Activated CD4-positive, alpha-beta T cell treated with anti-CD3 and anti-CD28 coated beads, Interleukin-2, amount 10 ng/mL, durations not matched to agents 24 days and 14 days (primary cell): Measurements from ENCODE around the gene PAQR5. TPM values are rescaled to one million over a fixed set of nuclear protein-coding genes. Genes with fewer than 3 reads are reported as not detected.

Experiments used
- DNase-seq: peaks from one replicate; pipeline ENCODE4 v3.0.0; 2022
- H3K27ac Mint-ChIP-seq: one replicate; pipeline ENCODE4 v1.8.0; 2022; ENCODE audit warnings: mild to moderate bottlenecking, mixed read lengths
- H3K27me3 Mint-ChIP-seq: one replicate; pipeline ENCODE4 v1.8.0; 2022; ENCODE audit warnings: mixed read lengths
- H3K36me3 Mint-ChIP-seq: one replicate; pipeline ENCODE4 v1.8.0; 2022; ENCODE audit warnings: low read depth, mild to moderate bottlenecking, mixed read lengths
- H3K4me1 Mint-ChIP-seq: one replicate; pipeline ENCODE4 v1.8.0; 2021; ENCODE audit warnings: mixed read lengths
- H3K4me3 Mint-ChIP-seq: one replicate; pipeline ENCODE4 v1.8.0; 2022; ENCODE audit warnings: mild to moderate bottlenecking, moderate library complexity, mixed read lengths
- H3K9me3 Mint-ChIP-seq: one replicate; pipeline ENCODE4 v1.8.0; 2021; ENCODE audit warnings: mixed read lengths
- intact Hi-C: fragments of 100-400 bp; cut with micrococcal nuclease; formaldehyde crosslinking; loops from one replicate; pipeline ENCODE4 v1.15.1; 2023
- total RNA-seq: library from RNA; stranded (reverse); gene quantifications from 2 replicates; pipeline ENCODE4 v1.2.3, GENCODE V29; 2022

PAQR5 gene
- total RNA-seq, 1 donor from 2014 or later: not detected

DNA sequence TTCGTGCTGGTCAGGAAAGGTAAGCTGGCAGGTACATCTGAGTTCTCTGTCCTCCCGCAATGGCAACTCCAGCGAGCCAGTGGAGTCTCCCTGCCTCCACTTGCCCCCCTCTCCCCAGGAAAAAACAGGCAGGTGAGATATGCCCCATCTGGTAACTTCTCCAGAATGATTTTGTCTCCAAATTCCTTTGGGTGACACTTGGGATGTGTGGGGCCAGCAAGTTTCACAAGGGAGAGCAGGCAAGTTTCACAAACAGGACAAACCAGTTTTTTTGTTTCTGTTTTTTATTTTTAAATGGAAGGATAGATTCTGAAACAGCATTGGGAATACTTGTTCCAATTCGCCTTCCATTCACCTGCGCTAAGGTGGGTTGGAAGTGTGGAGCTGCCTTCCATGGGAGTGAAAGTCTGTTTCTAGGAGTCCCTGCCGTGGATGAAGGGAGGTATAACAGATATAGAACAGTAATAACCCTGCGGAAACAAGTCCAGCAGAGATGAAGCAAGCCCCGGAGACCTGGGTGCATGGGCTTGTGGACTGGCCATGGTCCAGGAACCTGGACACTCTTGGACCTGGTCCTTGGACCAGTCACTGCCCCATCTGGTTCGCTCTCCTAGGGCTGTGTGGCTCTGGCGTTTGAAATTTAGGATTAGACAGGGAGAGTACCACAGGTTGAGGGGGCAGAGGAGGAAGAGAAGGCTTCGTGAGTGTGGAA is 92.5 kb downstream of the PAQR5 start:
- no peaks in the 10 kb centered on the region for H3K9me3 Mint-ChIP-seq

DNA sequence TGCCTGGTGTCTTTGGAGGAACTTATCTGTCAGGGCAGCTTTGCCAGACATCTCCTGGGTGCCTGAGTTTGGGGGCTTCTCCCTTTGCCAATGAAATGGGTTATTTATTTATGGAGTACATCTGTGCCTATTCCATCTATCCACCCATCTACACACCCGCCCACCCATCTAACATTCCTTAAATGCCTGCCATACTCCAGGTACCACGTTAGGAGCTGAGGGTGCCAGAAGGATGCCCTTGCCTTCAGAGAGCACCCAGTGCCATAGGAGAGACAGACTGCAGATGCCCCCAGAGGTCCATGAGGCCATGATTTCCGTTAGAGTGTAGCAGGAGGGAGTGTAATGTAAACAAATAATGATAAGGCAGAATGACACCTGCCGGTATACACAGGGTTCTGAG is 93.6 kb downstream of the PAQR5 start:
- Mint-ChIP-seq H3K9me3 (no peaks in the 10 kb centered on the region), H3K4me3 (no peak overlapping the region), H3K4me1 (peaks cover 6% of the 10 kb centered on the region), H3K36me3 (no peaks in the 10 kb centered on the region), H3K27me3 (peaks cover 12% of the 10 kb centered on the region), H3K27ac (no peak overlapping the region)
- no peak for DNase-seq
- intact Hi-C loops: no loop called here

More for the DNA sequence above, 92.5 kb downstream of the PAQR5 start:
- no peak overlapping the region for H3K27ac Mint-ChIP-seq
- intact Hi-C loops: no loop called here
- no peak overlapping the region for H3K4me3 Mint-ChIP-seq
- no peak for DNase-seq
- peaks cover 6% of the 10 kb centered on the region for H3K4me1 Mint-ChIP-seq
- no peaks in the 10 kb centered on the region for H3K36me3 Mint-ChIP-seq
- peaks cover 12% of the 10 kb centered on the region for H3K27me3 Mint-ChIP-seq

DNA sequence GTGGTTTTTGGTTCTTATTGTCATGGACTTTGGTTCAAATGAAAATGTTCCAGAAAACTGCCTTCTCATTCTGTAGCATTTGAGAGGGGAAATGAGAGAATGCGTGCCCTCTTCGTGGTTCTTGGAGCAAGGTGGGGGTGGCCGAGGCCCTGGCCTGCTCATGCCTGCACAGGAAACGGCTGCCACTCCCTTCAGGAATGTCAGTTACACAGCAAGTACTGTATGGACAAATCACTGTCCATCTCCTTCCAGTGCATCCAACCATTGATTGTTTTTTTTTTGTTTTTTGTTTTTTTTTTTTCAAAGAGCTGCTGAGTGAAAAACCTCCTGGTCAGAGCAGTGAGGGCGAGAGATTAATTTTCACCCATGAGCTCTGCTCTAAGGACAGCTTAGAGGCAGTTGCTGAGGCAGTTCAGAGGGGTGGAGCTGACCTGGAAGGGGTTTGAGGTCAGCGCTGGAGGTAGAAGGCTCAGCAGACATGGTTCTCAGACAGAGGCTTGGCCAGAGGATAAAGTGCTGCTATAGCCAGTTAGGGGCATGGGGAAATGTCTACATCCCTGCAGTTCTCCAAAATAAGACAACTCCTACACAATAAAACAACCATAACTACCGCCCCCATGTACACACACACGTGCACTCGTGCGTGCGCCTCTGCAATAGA is 95.2 kb downstream of the PAQR5 start:
- Mint-ChIP-seq H3K36me3 (no peaks in the 10 kb centered on the region), H3K27me3 (peaks cover 10% of the 10 kb centered on the region), H3K9me3 (no peaks in the 10 kb centered on the region), H3K27ac (no peak overlapping the region), H3K4me3 (no peak overlapping the region), H3K4me1 (peaks cover 9% of the 10 kb centered on the region)
- intact Hi-C loops: loop anchor here (1.0 kb wide), 1 partner anchor 335 kb away; no protein-coding TSS in a partner anchor
- no peak for DNase-seq

DNA sequence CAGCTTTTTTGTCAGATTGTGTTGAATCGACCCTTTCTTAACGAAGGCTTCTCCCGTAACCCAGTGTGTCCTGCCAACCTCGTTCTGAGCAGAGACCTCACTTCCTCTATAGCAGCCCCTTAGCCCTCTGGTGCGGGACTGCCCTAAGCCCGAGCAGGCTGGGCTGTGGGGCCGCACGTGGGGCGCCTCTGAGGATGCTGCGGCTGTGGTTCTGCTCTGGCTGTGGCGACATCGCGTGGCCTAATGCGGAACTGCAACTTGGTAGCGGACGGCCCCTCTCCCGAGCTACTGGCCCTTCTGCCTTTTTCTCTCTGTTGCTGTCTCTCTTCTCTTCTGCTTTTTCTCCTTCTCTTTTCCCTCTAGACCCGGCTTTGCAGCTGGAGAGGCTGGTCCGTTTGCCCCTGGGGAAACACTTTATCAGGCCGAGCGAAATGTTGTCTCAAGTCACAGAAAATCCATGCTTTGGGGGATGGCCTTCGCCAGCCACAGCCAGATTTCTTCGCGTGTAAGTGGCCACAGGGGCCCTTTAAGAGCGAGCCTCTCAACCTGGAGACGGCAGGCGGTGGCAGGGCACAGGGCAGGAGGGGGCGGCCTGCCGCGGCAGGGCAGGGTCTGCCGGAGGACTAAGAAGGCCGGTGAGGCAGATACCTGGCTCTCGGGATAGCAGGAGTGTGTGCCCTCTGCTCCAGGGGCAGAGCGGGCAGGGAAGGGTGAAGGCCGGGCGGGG is 96.0 kb downstream of the PAQR5 start:
- peaks cover 9% of the 10 kb centered on the region for H3K4me1 Mint-ChIP-seq
- peak overlapping the region; percentile 31 for H3K4me3 Mint-ChIP-seq
- no peaks in the 10 kb centered on the region for H3K9me3 Mint-ChIP-seq
- intact Hi-C loops: loop anchor here (1.0 kb wide), 1 partner anchor 335 kb away; no protein-coding TSS in a partner anchor
- DNase-seq: peak; percentile 95
- no peaks in the 10 kb centered on the region for H3K36me3 Mint-ChIP-seq
- peaks cover 10% of the 10 kb centered on the region for H3K27me3 Mint-ChIP-seq
- H3K27ac Mint-ChIP-seq: no peak overlapping the region

DNA sequence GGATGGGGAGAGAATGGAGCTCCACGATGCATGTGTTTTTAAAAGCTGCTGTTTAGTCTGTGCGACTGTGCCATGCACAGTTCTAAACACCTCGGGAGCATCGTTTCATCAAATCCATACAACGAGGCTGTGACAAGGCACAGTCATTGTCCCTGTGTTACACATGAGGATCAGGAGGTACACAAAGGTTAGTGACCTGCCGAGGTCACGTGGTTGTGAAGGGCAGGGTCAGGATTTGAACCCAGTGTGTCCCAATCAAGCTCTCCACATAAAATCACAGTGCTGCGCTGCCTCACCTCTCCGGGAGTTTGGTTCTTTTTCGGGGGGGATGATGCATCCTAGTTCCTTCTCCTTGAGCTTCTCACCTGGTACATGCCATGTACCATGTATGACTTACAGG is 96.7 kb downstream of the PAQR5 start:
- intact Hi-C loops: no loop called here
- no peaks in the 10 kb centered on the region for H3K9me3 Mint-ChIP-seq
- no peak overlapping the region for H3K4me3 Mint-ChIP-seq
- peaks cover 10% of the 10 kb centered on the region for H3K27me3 Mint-ChIP-seq
- H3K27ac Mint-ChIP-seq: no peak overlapping the region
- no peak for DNase-seq
- H3K4me1 Mint-ChIP-seq: peaks cover 9% of the 10 kb centered on the region
- no peaks in the 10 kb centered on the region for H3K36me3 Mint-ChIP-seq

DNA sequence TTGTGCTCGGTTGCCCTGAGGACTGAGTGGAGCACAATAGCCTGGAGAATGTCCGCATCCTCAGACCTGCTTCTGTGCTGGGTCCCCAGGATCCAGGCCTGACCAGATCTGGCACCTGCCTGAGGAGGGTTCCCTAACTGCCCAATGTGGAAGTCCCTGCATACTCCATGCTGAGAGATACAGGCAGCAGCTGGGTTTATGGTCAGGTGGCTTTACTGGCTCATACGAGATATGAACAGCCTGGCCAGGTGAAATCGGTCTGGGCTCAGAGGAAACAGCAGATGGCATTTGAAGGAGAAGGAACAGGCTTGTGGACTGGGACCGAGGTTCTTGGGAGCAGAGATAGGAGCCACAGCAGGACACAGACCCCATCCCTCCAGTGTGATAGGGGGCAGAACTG is 97.3 kb downstream of the PAQR5 start:
- Mint-ChIP-seq H3K9me3 (no peaks in the 10 kb centered on the region), H3K27ac (no peak overlapping the region), H3K4me3 (no peak overlapping the region), H3K36me3 (no peaks in the 10 kb centered on the region), H3K27me3 (peaks cover 10% of the 10 kb centered on the region), H3K4me1 (peaks cover 11% of the 10 kb centered on the region)
- intact Hi-C loops: no loop called here
- no peak for DNase-seq

DNA sequence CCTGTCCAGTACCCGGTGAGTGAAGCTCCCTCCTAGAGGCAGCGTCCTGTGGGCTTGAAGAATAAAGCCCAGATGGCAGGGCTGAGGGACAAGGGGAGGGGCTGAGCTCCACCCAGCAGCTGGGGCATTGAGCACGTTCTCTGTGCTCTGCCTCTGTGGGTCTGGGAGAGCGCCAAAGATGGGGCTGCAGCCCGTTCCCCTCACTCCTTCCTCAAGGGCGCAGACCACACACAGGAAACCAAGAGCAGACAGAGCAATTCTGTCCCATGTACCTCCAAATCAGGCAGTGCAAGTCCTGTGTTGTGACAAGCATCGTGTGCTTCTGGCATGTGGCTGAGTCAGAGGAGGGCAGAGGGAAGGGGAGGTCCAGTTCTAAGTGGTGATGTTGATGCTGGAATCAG is 99.8 kb downstream of the PAQR5 start:
- no peak overlapping the region for H3K4me3 Mint-ChIP-seq
- H3K36me3 Mint-ChIP-seq: no peaks in the 10 kb centered on the region
- H3K9me3 Mint-ChIP-seq: no peaks in the 10 kb centered on the region
- peaks cover 8% of the 10 kb centered on the region for H3K27me3 Mint-ChIP-seq
- H3K27ac Mint-ChIP-seq: no peak overlapping the region
- peaks cover 11% of the 10 kb centered on the region for H3K4me1 Mint-ChIP-seq
- no peak for DNase-seq
- intact Hi-C loops: no loop called here

DNA sequence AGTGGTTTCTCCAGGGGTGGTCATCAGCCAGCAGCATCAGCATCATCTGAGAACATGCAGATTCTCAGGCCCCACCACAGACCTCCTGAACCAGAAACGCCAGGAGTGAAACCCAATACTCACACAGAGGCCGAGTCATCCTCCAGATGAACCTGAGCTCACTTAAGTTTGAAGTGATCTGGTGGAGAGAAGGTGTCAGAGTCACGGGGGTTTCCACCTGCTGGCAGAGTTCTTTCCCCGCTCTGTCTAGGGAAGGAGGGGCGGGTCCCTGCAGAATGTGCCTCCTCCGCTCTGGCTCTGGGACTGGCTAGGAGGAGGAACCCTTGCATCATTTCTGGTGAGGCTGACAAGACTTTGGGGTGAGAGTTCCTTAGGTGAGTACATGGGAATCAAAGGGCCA is 102.1 kb downstream of the PAQR5 start:
- no peak for DNase-seq
- no peak overlapping the region for H3K4me3 Mint-ChIP-seq
- no peaks in the 10 kb centered on the region for H3K9me3 Mint-ChIP-seq
- H3K4me1 Mint-ChIP-seq: peaks cover 5% of the 10 kb centered on the region
- intact Hi-C loops: no loop called here
- no peaks in the 10 kb centered on the region for H3K36me3 Mint-ChIP-seq
- no peak overlapping the region for H3K27ac Mint-ChIP-seq
- H3K27me3 Mint-ChIP-seq: peaks cover 12% of the 10 kb centered on the region

DNA sequence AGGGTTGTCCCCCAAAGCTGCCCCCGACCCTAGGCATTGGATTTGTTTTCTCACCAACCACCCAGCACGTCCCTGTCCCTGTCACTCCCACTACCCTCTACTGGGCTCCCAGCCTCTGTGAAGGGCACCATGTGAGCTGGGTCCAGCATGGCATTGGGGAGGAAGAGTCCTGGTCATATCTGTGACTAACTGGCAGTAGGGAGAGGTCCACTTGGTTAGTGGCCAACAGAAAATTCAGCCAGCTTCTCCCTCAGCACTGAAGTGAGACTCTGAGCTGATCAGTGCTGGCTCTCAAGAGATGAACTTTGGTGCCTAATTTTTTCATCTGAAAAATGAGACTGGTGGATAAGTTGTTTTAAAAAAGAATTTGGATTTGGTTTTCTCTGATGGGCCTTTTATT is 104.1 kb downstream of the PAQR5 start:
- Mint-ChIP-seq H3K4me1 (peaks cover 5% of the 10 kb centered on the region), H3K36me3 (no peaks in the 10 kb centered on the region), H3K4me3 (no peak overlapping the region), H3K27ac (no peak overlapping the region), H3K27me3 (peaks cover 18% of the 10 kb centered on the region), H3K9me3 (no peaks in the 10 kb centered on the region)
- intact Hi-C loops: no loop called here
- no peak for DNase-seq

DNA sequence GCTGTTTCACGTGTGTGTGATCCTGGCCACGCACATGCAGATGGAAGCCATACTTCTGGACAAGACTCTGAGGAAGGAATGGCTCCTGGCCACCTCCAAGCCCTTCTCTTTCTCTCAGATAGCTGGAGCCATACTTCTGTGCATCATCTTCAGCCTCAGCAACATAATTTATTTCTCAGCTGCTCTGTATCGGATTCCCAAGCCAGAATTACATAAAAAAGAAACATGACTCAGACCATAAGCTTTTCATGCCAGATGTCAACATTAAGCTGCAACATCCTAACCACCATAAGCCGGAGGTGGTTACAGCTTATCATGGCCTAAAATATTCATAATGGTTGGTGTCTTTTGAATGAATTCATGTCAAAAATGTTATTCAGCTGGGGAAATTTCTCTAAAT is 104.9 kb downstream of the PAQR5 start:
- intact Hi-C loops: no loop called here
- Mint-ChIP-seq H3K36me3 (no peaks in the 10 kb centered on the region), H3K4me1 (peaks cover 3% of the 10 kb centered on the region), H3K27ac (no peak overlapping the region), H3K4me3 (no peak overlapping the region), H3K27me3 (peaks cover 18% of the 10 kb centered on the region), H3K9me3 (no peaks in the 10 kb centered on the region)
- DNase-seq: no peak

DNA sequence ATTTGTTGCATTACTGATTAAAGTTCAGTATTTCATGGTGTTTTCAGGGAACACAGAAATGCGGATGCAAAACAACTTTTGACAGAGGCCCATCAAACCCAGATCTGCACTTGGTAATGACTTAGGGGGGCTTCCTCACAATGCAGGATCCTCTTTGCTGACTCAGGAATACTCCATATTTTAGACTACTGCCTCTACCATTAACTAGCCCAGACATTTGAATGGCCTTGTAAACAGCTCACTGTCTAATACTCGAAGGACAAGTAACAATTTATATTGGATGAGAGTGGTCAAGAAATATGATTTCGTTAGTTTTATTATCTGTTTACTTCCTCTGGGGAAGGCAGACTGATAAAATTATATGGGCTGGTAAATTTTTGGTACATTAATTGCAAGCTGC is 106.4 kb downstream of the PAQR5 start:
- Mint-ChIP-seq H3K27me3 (peaks cover 18% of the 10 kb centered on the region), H3K27ac (no peak overlapping the region), H3K36me3 (no peaks in the 10 kb centered on the region), H3K9me3 (no peaks in the 10 kb centered on the region), H3K4me1 (peaks cover 2% of the 10 kb centered on the region), H3K4me3 (no peak overlapping the region)
- intact Hi-C loops: no loop called here
- no peak for DNase-seq

DNA sequence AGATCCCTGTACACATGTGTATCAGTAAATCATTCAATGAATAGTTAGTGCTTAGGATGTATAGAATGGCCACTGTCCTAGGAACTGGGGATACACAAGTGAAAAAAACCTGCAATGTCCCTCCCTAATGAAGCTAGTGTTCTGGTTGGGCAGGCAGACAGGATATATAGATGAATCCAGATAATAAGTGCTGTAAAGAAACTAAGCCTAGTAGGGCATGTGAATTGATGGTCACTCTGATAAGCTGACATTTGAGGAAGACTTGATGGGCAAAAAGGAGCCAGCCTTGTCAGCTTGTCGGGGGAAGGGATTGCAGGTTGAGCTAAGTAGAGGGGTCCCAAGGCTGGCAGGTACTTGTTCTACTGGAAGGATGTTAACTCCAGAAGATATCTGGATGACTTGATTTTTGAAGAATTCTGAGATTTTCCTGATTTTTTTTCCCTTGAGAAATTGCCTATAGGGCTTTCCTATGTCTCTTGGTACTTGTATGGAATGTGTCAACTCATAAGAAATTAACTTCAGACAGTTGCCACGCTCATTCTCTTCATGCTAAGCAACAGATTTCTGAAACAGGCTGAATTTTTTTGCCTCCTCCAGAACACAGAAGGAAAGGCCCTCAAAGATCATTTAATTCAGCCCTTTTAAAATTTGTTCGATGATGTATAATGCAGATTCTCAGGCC is 109.1 kb downstream of the PAQR5 start:
- DNase-seq: no peak
- H3K27ac Mint-ChIP-seq: no peak overlapping the region
- no peak overlapping the region for H3K4me3 Mint-ChIP-seq
- intact Hi-C loops: no loop called here
- no peaks in the 10 kb centered on the region for H3K36me3 Mint-ChIP-seq
- H3K4me1 Mint-ChIP-seq: peaks cover under 1% of the 10 kb centered on the region
- H3K27me3 Mint-ChIP-seq: peaks cover 18% of the 10 kb centered on the region
- H3K9me3 Mint-ChIP-seq: no peaks in the 10 kb centered on the region

DNA sequence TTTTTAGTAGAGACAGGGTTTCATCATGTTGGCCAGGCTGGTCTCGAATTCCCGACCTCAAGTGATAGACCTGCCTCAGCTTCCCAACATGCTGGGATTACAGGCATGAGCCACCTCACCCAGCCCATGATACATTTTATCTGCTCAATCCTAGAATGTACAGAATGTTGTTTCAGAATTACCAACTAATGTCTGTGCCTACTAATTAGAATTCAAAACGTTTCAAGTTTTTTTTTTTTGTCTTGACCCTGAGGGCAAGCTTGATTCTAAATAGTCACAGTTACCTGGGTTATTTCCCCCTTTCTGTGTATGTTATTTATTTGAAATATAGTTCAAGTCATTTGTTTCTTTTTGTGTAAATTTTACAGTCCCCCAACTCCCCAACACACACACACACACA is 110.1 kb downstream of the PAQR5 start:
- Mint-ChIP-seq H3K27me3 (peaks cover 16% of the 10 kb centered on the region), H3K36me3 (no peaks in the 10 kb centered on the region), H3K4me3 (no peak overlapping the region), H3K27ac (no peak overlapping the region), H3K4me1 (peaks cover 7% of the 10 kb centered on the region), H3K9me3 (no peaks in the 10 kb centered on the region)
- intact Hi-C loops: no loop called here
- no peak for DNase-seq
